GM03348 (cell line): Measurements from ENCODE around the gene SEC61B.

Experiments used
- DNase-seq: peaks from one replicate; pipeline ENCODE4 v3.0.0; 2012; ENCODE audit warnings: low spot score

Gene SEC61B

DNA sequence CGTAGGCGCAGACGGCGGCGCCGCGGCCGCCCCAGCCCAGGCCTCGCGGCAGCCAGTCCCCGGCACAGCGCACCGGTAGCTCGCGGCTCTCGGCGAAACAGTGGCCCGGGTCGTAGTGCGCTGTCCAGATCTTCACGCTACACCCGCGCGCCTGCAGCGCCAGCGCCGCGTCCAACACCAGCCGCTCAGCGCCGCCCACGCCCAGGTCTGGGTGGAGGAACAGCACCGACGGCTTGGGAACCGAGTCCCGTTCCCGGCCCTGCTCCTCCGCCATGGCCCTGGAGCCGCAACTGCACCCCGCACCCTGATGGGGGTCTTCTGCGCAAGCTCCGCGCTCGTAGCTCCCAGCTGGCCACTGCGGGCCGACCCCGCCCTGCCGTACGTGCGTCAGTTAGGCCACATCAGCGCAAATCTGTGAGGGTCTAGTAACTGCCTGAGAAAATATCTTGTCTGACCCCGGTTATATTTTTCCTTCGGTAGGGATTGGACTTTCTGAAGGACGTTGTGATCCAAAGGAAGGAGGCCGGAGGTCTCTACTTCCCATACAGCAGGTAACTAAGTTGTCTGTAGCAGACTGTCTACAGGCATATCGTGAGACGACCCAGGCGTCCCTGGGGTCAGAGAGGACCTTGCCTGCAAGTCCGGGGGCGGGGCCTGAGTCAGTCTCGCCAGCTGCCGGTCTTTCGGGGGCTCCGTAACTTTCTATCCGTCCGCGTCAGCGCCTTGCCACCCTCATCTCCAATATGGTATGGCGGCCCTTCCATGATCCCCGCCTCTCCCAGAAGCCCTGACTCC, at the start of gene SEC61B, which contains the start of gene ALG2:
SEC61B (plus strand) TSS at position 662 of the 795 bp plus-strand sequence; CDS start at position 744, 82 bp downstream.
ALG2 (minus strand) TSS at position 322 of the 795 bp plus-strand sequence; CDS start at position 274, 48 bp downstream.
- peak; percentile 99 for DNase-seq

DNA sequence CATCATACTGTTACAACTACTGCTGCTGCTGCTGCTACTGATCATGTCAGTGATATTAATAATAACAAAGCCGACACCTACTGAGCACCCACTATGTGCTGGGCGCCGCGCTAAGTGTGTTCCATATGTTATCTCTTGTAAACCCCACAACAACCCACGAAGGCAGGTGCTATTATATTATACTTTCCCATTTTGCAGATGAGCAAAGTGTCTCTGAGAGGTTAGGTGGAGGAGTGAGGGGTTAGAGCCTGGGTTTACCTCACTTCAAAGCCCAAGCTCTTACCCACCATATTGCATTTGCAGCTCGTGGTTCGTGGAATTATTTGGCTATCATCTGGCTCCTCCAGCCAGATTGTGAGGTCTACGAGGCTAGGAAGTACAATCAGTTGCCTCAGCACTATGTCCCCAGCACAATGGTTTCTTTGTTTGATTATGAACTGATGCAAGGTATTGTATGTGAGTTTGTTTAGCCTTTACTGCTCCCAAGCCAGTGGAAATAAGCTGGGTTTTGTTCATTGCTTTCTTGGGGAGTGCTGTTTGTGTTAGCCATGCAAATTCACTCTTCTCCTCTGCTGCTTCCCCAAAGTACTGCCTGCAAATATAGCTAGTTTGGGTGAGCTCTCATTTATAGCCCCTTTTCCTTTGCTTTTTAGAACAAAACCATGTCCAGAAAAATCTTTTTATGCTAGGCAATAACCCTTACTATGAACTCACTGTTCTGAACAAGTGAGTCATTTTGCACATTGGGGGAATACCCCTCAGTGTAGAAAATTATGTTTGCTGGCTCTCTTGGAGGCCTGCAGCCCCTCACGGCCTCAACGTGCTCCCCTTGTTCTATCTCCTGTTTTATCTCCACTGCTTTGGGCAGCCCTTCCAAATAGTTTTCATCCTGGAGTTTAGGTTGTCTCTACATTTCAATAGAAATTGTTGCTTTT, 48.2 kb upstream of the SEC61B start:
- DNase-seq = no peak

DNA sequence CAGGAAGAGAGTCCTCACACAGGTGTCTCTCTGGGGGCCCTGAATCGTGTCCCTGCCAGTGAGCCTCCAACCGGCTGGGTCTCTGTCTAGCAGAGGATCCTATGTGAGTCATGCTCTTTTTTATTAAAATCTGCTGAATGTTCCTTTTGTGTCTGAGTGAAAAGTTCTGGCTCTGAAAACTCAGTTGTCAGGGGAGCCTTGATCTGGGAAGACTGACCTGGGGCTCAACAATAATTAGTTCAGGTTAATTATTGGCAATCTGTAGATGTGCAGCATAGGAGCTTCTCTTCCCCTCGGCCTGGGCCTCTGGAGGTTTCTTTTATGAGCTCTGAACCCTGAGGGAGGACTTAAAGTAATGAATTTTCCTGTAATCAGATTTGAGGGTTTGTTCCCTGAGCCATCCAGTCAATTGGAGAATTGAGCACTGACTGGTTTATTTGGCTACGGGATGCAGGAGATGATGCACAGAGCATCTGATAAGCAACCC, 45.5 kb upstream of the SEC61B start:
- no peak for DNase-seq

DNA sequence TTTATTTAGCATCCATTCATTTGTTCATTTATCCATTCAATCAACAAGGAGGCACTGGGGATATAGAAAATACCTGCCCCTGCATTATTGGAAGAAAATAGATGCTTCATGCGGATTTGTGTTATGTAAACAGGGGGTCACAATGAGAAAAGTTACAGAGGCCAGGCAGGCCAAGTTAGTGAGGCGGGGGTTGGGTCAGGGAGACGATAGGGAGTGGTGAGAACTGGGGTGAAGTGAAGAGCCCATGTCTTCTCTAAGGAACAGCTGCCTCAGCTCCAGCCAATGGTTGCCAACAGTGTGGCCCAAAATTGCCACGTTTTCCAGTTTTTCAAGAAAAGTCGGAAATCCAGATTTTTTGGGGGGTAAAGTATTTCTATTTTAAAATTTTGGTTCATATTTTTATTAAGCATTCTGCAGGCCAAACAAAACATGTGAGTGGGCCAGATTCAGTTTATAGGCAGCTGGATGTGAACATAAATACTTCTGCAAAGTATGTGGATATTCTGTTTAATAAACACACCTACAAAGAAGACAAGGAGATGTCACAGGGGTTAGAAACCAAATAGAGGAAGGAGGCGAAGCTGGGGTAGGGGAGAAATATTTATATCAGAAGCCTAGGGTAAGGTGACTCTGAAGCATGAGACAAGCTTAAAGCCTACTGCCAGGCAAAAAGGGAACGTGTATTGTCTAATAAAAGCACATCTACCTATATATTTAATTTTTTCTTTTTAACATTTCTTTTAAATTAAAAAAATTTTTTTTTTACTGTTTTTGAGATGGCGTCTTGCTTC, 44.3 kb upstream of the SEC61B start:
- no peak for DNase-seq

DNA sequence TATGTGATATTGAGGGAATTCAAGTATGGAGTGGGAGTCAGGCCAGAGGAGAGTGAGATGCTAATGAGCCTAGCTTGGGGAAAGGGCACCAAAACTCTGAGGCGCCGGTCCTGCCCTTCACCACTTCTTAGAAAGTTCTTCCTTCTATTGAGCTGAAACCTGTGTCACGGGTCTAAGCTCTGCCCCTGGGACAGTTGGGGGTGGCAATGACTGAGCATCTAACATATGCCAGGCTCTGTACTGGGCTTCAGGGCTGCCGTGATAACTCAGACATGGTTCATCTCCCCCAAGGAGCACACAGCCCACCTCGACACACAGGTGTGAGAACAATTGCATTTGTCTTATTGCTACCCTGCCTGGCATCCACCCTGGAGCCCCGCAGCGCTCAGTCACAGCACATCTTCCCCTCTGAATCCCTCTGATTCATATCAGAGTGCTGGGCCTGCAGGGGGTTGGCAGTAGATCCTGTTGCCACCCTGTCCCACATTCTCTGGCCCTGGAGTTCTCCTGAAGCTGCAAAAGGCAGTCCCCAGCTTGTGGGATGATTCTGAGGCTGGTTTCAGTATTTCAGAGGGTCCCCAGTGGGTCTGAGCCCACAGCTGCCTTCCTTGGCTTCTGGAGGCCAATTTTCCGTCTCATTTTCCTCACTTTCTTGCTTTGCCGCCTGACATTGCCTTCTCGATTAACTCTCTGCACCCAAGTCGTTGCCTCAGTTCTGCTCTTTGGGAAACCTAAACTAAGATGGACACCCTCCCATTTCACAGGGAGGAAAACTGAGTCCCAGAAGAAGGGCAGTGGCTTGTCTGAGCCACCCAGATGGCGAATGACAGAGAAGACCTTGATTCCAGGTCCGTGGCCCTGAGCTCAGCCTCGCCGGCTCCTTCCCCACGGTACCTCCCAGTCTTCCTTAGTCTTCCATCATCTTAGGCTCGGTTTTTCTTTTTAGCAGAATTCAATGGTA, 42.9 kb upstream of the SEC61B start:
- DNase-seq = no peak

DNA sequence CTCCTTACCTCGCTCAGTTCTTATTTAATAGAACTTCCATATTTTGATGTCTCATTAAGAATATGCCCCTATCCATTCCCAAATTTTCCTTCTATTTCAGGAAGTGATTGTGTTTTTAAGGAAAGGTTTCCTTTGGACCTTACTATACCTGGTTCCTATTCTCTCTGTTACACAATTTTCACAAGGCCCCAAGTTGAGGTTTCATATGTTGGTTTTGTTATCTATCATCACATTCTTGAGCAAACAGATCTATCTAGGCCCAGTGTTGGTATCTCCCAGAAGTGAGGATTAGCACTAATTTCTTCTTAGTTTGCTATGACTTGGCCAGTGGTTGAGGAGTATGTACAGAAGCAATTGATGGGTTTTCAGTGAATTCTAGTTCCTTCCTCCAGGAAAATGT, 41.9 kb upstream of the SEC61B start:
- DNase-seq = no peak

DNA sequence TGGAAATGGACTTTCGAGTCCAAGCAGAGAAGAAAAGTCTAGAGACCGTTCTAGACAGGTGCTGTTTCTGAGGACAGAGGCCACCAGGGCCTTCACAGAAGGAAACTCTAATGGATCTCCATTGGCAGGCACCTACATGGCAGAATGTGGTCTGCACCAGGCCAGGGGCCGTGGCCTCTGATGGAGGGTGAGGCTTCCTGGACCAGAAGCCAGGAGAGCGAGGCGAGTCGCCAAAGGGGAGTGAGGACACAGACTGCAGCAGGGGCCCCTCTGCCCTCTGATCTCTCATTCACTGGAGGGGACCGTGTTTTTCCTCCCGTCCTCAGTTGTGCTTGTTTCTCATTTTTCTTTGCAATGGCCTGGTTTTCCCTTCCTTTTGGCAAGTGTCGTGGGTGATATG, 41.4 kb upstream of the SEC61B start:
- DNase-seq = no peak

DNA sequence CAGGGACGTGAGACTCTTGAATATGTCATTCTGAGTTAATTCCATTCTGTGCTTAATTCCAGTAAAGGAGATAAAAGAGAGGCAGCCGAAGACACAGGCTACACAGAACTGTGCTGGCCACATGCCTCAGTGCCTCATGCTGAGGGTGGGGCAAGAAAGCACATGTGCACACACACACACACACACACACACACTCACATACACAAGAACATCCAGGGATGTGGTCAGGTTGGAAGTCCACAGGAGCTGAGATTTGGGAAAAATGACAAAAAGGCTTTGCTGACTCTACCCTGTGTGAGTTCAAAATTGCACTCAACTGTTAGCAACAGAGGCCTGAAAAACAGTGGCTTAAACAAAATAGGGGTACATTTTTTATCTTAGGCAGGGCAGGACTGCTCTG, 40.9 kb upstream of the SEC61B start:
- DNase-seq = no peak

DNA sequence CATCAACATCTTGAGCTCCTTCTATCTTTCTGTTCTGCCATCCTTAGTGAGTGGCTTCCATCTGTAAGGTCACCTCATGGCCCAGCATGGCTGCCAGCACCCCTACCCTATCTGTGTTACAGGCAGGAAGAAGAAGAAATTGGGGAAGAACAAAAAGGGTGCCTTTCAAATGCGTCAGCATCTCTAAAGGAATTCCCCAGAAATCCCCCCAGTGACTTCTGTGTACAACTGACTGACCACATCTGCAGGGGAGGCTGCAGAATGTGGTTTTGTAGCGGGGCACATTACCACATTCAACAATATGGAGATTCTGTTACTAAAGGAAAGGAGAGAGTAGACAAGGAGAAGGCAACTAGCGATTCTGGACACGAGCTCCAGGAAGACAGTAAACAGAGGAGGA, 40.5 kb upstream of the SEC61B start:
- DNase-seq = no peak

DNA sequence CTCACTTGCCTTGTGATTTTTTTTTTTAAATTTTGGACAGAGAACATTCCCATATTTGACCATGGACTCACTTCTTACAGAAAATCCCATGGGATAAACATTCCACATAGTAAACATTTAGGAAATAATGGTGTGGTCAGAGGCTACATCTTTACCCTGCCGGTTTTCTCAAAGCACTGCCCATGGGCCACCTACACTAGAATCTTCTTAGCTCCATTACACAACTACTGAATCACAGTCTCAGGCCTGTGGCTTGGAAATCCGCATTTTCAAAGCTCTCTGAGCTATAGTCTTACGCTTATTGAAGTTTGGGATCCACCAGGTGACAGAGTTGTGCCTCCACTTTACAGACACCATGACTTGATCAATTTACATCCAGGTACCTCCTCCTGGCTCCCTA, 39.7 kb upstream of the SEC61B start:
- no peak for DNase-seq

DNA sequence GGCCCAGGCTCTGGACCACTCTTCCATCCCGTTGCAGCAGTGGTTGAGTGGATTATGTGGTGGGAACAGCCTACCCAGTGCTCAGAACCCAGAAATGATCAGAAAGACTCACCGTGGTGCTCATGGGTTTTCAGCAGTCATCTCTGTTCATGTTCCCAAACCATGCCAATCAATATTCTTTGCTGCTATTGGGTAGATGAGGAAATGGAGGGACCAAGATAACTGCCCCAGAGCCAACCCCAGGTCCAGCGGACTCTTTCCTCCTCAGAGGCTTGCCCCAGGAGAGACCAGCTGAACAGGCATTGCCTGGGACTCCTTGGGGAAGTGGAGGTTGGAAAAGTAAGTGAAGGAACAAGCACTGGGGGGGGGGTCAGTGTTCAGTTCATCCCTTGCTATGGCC, 38.5 kb upstream of the SEC61B start:
- DNase-seq = no peak

DNA sequence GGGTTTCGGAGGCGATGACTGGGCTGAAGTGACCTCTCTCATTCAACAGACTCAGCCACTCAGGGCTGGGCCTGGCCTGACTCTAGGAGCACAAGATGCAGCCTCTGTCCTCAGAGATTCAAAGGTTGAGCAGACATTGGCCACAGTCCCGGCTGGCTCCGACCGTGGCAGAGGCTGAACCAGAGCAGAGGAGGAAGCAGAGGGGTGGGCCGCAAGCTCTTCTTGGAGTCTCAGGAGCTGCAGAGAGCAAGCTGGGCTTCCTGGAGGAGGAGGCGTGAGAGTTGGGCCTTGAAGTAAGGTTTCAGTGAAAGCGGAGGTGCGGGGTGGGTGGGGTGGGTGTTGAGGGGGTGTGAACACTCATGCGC, 38.0 kb upstream of the SEC61B start:
- DNase-seq = no peak

DNA sequence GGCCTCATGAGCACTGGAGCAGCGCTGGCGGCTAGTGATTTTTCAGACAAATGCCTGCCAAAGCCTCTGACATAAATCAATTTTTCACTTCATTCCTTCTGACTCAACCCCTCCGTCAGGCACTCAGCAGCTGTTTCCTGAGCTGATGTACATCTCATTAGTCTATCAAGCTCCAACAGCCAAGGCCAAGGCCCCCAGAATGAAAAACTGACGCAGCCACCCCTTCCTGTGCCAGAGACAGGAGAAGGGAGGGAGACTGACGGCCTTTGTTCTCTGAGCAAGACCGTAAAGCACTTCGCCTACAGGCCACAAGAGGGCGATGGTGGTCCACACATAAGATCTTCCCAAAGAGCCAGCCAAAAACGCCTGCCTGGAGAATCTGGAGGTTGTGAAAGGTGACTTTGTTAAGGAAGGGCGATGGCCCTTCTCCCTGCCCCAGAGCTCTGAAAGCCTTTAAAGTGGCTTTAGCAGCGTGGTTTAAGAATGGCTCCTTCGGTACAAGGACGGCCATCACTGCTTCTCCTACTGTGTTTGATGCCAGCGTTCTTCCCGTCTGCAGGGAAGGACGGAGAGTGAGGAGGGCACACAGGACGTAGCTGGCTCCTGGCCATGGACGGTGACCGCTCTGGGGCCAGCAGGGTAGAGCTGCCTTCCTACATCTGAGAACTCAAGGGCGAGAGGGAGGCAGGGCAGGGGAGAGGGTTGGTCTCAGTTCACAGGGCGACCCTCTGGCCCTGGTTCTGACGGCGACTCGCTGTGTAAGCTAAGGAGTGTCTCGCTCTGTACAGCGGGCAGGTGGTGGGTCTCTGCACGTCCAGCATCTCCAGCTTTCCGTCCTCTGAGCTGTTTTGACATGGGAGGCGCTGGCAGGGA, 37.4 kb upstream of the SEC61B start:
- peak; percentile 90 for DNase-seq

DNA sequence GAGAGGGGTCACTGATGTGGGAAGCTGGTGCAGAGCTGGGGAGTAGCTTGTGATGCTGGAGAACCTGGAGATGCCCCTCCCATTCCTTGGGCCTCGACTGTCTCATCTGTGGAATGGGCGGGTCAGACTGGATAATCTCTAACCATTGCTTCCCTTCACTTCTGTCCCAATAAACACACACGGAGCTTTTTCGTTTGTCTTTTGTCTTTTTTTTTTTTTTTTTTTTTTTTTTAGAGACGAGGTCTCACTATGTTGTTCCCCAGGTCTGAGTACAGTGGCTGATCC, 36.8 kb upstream of the SEC61B start:
- no peak for DNase-seq

DNA sequence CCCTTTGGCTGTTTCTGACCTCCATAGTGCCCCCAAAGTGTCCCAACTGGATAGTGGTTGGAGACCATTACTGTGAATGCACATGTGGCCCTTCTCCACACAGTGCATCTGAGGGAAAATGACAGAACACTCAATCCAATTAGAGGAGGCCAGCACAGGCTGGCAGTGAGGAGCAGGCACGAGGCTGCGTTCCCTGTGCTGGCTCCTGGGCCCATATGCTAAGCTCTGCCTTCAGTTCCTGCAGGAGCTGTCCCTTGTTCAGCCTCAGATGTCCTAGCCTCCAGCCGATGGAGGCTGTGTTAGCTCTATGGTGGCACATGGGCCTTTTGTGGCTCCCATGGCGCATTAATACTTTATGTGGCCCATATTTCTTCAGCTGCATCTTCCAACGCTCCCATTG, 36.1 kb upstream of the SEC61B start:
- no peak for DNase-seq

DNA sequence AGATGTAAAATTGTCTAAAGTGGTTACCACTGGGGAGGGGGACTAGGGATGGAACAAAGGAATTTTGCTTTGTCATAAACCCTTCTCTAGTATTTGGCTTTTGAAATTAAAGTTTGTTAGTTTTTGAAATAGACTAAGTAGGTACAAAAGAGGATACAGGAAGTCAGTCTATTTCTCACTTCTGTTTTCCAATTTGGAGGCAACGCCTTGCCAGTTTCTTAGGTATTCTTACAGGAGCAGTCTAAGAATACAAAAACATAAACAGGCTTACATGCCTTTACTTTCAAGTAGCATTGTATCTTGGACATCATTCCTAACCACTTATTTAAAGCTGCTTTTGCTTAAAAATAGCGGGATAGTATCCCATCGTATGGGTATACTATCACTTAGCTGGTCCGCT, 34.8 kb upstream of the SEC61B start:
- DNase-seq = no peak

DNA sequence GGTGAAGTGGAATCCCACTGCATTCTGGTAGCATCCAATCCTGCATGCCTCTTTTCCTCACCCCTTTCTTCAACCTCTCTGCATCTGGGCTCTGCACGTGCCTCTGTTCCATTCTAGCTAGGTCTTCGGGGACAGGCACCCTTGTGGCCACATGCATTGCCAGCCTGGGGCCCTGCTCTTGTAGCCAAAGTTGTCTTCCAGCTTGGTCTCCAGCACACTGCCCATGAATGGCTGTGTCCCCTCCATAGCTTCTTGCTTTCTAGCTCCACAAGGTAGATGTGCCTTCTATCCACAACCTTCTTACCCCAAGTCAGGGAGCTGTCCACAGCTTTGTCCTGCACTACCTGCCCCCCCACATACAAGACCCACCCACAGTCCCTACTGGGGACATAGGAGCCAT, 32.9 kb upstream of the SEC61B start:
- no peak for DNase-seq

DNA sequence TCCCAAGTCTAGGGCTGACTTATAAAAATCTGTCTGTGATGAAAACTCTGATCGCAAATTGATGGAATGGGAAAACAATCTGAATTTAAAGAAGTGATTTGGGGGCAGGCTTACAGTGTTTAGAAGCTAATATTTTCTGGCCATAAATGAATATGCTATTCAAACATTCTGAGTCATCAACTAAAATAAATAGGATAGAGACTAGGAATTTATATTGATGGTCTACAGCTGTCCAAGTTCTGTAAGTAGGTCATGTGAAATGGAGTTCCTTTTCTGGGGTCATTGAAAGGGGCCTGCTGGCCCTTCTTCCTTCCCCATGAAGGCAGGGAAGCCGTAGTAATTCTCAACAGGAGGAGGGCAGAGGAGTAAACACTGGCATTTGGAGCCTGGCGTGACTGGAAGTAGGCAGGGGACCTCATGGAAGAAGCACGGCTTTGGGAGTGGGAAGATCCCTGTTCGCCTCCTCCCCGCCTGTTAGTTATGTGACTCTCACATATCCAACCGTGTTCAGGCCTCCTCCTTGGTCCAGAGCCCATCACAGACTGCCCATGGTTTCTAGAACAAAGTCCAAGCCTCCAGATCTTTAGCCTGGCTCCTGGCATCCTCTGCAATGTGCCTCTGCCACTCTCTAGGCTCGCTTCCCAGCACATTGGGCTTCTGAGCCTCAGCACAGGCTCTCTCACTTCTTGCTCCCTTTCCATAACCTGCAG, 32.0 kb upstream of the SEC61B start:
- DNase-seq = no peak

DNA sequence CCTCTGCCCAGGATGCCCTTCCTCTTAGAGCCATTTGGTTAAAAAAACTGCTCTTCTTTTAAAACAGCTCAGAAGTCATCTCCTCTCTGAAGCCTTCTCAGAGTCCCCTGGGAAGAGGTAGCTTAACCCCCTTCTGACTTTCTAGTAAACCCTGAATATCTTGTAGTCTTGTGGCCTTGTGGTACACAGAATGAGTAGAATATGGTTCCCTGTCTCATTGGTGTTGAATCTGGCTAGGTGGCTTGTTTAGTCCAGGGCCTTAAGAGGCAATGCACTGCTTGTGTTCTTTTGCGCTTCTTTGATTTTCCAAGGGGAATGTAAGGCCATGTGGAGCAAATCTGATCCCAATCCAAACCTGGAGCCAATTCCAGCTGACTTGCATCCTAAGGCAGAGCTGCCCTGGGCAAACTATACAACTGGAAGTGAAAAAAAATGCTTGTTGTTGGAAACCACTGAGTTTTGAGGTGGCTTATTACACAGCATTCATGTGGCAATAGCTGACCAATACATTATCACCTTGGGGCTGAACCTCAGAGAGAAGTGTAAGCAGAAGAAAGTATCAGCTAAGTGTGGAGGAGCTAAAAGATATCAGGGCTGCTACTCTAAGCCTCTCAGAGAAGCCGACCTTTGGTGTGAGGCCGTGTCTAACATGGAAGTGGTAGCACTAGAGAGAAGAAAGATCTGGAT, 31.3 kb upstream of the SEC61B start:
- DNase-seq = no peak
